ENCODE measurements around the gene PLPPR4.

DNA sequence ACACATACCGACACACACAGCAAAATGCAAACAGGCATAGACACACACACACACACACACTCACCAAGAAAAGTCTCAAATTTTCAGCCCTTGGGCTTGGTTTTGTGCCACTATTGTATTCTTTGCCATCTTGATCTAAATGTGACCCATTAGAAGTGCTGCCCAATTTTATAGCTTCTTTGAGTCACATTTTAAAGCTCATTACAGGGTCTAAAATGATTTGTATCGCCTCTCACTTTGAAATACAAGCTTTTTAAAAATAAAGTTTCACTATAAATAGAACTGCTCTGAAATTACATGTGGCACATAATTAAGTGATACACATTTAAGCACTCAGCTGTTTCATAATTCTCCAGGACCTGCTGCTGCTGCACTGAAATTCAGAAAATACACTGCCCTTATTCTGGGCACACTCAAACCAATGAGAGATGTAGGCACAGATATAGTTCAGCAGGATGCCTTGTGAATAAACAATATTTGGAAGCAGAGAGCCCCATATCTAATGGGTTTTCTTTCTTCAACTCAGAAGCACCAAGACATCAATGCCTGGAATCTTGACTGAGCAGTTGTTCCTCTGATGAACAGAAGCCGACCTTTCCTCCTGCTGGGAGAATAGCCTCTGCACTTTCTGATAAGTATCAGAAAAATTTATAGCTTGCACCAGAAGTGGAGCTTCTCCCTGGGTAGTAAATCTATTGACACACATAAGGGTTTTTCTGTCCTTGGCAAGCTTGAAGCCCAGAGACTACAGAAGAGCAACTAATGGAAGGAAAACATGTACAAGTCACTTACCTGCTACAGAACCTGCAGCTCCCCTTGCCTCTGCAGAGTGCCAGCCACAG lies 37.0 kb upstream of the PLPPR4 start:
- TF ChIP-seq CTCF (IDR thresholded peaks at IDR 0.05): no peak
- TF ChIP-seq EP300 (IDR thresholded peaks at IDR 0.05): no peak
- no peak for TF ChIP-seq POLR2AphosphoS5 (IDR thresholded peaks at IDR 0.05)
